GM12892 (cell line): ENCODE data around the gene COG7.

Source experiments
- DNase-seq: peaks from one replicate; pipeline ENCODE4 v3.0.0; 2011; ENCODE audit not compliant: insufficient read length
- FAIRE-seq: peaks from 2 replicates; lab custom pipeline; 2011; peaks lifted over from hg19 to GRCh38; lab: Jason Lieb, UNC
- POLR2A ChIP-seq: IDR thresholded peaks from 2 replicates; pipeline ENCODE4 v1.6.1; 2011; ENCODE audit warnings: low read depth, low read length, control low read depth
- POLR2AphosphoS5 ChIP-seq: IDR thresholded peaks from 2 replicates; pipeline ENCODE4 v1.6.1; 2011; ENCODE audit warnings: low read depth, low read length, control low read depth
- TAF1 ChIP-seq: IDR thresholded peaks from 2 replicates; pipeline ENCODE4 v1.6.1; 2011; ENCODE audit warnings: low read depth, mild to moderate bottlenecking, control low read depth, low read length, borderline replicate concordance

The COG7 gene

GRCh38 chr16:23432176-23433128, 20.5 kb downstream of the COG7 start:
- no peak for TF ChIP-seq TAF1
- TF ChIP-seq POLR2AphosphoS5: no peak
- no peak for TF ChIP-seq POLR2A
- FAIRE-seq: no peak
- no peak for DNase-seq

- TF ChIP-seq POLR2AphosphoS5: no peak
- no peak for TF ChIP-seq TAF1
- TF ChIP-seq POLR2A: no peak
- FAIRE-seq (no peak), DNase-seq (no peak)
These were observed 24.6 kb downstream of the COG7 start for GRCh38 chr16:23428351-23428750.

GRCh38 chr16:23424292-23424958, 28.6 kb downstream of the COG7 start:
- DNase-seq (no peak), FAIRE-seq (no peak)
- TF ChIP-seq POLR2AphosphoS5: no peak
- no peak for TF ChIP-seq TAF1
- no peak for TF ChIP-seq POLR2A

GRCh38 chr16:23423496-23424049, 29.4 kb downstream of the COG7 start:
- TF ChIP-seq POLR2AphosphoS5 (no peak), POLR2A (no peak), TAF1 (no peak)
- FAIRE-seq (no peak), DNase-seq (no peak)

GRCh38 chr16:23420011-23420410, 33.0 kb downstream of the COG7 start:
- FAIRE-seq: no peak

GRCh38 chr16:23416816-23417215, 36.2 kb downstream of the COG7 start:
- FAIRE-seq (no peak), DNase-seq (no peak)
- TF ChIP-seq POLR2AphosphoS5 (no peak), TAF1 (no peak), POLR2A (no peak)

More at GRCh38 chr16:23420011-23420410, 33.0 kb downstream of the COG7 start:
- TF ChIP-seq POLR2AphosphoS5 (no peak), TAF1 (no peak), POLR2A (no peak)
- no peak for DNase-seq

- FAIRE-seq (no peak), DNase-seq (no peak)
- TF ChIP-seq POLR2AphosphoS5: no peak
- TF ChIP-seq POLR2A: no peak
- no peak for TF ChIP-seq TAF1
These were observed 38.3 kb downstream of the COG7 start for GRCh38 chr16:23414731-23415130.

GRCh38 chr16:23410176-23410575, 42.8 kb downstream of the COG7 start:
- DNase-seq (no peak), FAIRE-seq (no peak)
- TF ChIP-seq POLR2AphosphoS5: no peak
- TF ChIP-seq POLR2A: no peak
- TF ChIP-seq TAF1: no peak

- DNase-seq: no peak
- no peak for FAIRE-seq
- TF ChIP-seq TAF1: no peak
- no peak for TF ChIP-seq POLR2AphosphoS5
- TF ChIP-seq POLR2A: no peak
These were observed 43.5 kb downstream of the COG7 start for GRCh38 chr16:23409522-23409921.

GRCh38 chr16:23408823-23409298, 44.1 kb downstream of the COG7 start:
- FAIRE-seq (no peak), DNase-seq (no peak)
- no peak for TF ChIP-seq TAF1
- no peak for TF ChIP-seq POLR2A
- no peak for TF ChIP-seq POLR2AphosphoS5

GRCh38 chr16:23408242-23408822, 44.7 kb downstream of the COG7 start:
- FAIRE-seq: no peak
- no peak for DNase-seq
- no peak for TF ChIP-seq POLR2AphosphoS5
- TF ChIP-seq POLR2A: no peak
- no peak for TF ChIP-seq TAF1
